ENCODE measurements around the gene JUND. TPM values are rescaled to one million over a fixed set of nuclear protein-coding genes. Genes with fewer than 3 reads are reported as not detected.
A peak's percentile ranks its signal among the peaks of the same experiment; 100 is the strongest.

The JUND gene
- total RNA-seq, 4 donors from 2014 or later = 193 to 394 (median 316) TPM

DNA sequence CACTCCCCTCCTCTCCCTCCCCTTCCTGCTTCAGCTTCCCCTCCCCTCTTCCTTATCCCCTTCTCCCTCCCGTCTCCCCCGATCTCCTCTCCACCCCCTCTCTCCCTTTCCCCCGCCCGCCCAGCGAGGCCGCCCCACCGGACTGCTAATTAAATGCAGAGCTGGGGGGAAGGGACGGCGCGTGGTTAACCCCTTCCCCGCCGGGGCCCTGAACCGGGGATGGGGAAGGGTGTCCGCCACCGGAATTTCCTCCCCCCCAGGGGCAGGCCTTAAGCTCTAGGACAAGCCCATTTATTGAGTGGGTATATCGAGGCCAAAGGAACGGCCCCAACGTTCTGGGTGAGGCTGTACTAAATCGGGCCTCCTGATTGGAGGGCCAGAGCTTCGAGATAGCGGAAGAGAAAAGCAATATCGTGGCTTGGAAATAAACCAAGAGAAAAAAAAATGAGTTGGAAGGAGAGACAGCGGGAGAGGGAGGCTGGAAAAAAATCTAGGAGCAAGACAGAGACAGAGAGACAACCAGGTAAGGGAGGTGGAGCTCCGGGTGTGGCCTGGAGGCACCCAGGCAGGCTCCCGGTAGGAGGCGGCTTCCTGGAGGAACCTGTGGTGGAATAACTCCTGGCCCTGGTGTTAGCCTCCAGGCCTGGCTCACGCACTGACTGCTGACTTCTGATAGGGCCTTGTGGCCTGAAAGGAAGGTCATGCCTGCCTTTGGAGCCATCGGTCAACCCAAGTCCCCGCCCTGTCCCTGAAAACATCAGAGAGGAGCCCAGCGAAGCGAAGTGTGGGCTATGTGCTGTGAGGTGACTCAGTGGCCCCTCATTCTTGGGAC is 11.6 kb upstream of the JUND start:
- TF ChIP-seq POLR2A (IDR thresholded peaks at IDR 0.05) = peak in 1 of 2 donors; percentile 6
- no peak for TF ChIP-seq CTCF (IDR thresholded peaks at IDR 0.05)
- Histone ChIP-seq H3K27ac (peak overlapping the region; percentile 95 to 99 (median 96)), H3K27me3 (no peaks in the 10 kb centered on the region), H3K36me3 (no peaks in the 10 kb centered on the region), H3K4me3 (replicated peaks in 1 of 3) (peak overlapping the region; percentile 37 to 63 (median 54)), H3K9me3 (no peaks in the 10 kb centered on the region), H3K4me1 (peaks cover 18 to 20% of the 10 kb centered on the region in 2 donors)
- intact Hi-C loops (cut with DNase I) = no loop called here
- 13 to 15% methylated on average over 25 to 29 of the region's 31 CpGs for WGBS, 2 donors
- peak; percentile 73 to 75 for DNase-seq

DNA sequence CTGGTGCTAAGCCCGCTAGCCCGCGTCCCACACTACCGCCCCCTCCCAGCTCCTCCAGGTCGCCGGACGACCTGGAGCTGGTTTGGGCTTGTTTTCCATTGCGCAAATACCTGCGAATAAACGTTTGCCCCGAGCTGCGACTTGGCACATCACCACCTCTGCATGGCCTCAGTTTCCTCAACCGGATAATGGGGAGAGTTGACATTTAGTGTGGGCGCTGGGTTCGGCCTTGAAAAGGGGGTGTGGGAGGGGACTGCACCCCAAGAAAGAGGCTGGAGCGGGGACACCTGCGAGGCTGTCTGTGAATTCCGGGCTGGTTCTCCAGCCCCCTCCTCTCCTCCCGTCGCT is 11.0 kb upstream of the JUND start:
- DNase-seq = no peak

DNA sequence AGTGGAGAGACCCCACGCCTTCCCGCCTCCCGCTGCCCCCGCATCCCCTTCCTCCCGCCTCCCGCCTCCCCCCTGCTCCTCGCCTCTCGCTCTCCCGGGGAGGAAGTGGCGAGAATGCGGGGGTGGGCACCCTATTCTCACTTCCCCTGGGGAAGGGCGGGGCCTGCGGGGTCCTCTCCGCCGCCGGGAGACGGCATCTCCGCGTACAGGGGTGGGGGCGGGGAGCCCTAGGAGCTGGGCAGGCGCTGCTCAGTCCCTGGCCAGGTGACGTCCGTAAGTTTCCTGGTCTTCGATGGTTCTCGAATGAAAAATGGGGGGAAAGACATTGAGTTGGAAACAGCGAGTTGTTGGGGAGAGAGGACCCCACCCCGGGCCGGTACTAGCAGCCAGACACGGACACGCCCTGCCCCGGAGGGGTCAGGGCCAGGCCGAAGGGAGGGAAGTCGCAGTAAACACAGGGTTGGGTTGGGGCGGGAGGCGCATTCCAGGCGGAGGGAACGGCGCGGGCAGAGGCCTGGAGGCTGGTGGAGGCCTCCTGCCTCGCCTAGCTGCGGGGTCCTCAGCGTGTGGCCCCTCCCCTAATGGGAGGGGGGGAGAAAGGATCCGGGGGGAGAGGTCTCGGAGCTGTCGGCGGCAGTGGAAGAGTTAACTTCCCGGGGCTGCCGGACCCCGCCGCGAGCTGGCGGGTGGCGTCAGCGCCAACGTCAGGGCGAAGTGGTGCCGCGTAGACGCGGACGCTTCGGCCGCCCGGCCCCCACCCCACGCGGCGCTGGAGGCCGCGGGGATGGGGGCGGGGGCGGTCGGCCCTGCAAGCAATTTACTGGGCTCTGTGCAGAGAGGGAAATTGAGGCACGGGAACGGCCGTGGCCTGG is 10.4 kb upstream of the JUND start:
- no peak for TF ChIP-seq CTCF (IDR thresholded peaks at IDR 0.05)
- peak; percentile 68 to 80 for TF ChIP-seq POLR2A (IDR thresholded peaks at IDR 0.05)
- WGBS, 2 donors = 1 to 2% methylated on average over 42 to 52 of the region's 75 CpGs
- Histone ChIP-seq H3K4me1 (peaks cover 18 to 20% of the 10 kb centered on the region in 2 donors), H3K36me3 (no peaks in the 10 kb centered on the region), H3K27me3 (no peaks in the 10 kb centered on the region), H3K4me3 (replicated peaks in 1 of 3) (peak overlapping the region; percentile 37 to 63 (median 54)), H3K9me3 (no peaks in the 10 kb centered on the region), H3K27ac (peak overlapping the region; percentile 95 to 99 (median 96))
- peak; percentile 90 to 93 for DNase-seq
- intact Hi-C loops (cut with DNase I) = no loop called here

More for the DNA sequence above, 11.0 kb upstream of the JUND start:
- intact Hi-C loops (cut with DNase I) = no loop called here
- TF ChIP-seq POLR2A (IDR thresholded peaks at IDR 0.05) (no peak), CTCF (IDR thresholded peaks at IDR 0.05) (peak in 1 of 6 experiments; percentile 18)
- 0 to 1% methylated on average over 16 to 20 of the region's 20 CpGs for WGBS, 2 donors
- Histone ChIP-seq H3K4me1 (peaks cover 18 to 20% of the 10 kb centered on the region in 2 donors), H3K9me3 (no peaks in the 10 kb centered on the region), H3K36me3 (no peaks in the 10 kb centered on the region), H3K4me3 (replicated peaks in 1 of 3) (peak overlapping the region; percentile 37 to 63 (median 54)), H3K27ac (peak overlapping the region; percentile 95 to 99 (median 96)), H3K27me3 (no peaks in the 10 kb centered on the region)

- H3K27ac ChIP-seq = peak overlapping the region; percentile 95 to 99 (median 96)
- intact Hi-C loops (cut with DNase I) = no loop called here
- peak overlapping the region in 1 of 3 donors; percentile 54 for H3K4me3 ChIP-seq (replicated peaks in 1 of 3)
- H3K36me3 ChIP-seq = no peaks in the 10 kb centered on the region
- DNase-seq = no peak
- no peaks in the 10 kb centered on the region for H3K27me3 ChIP-seq
- WGBS, 2 donors = 46 to 66% methylated on average over 13 to 17 of the region's 21 CpGs
- peaks cover 18 to 20% of the 10 kb centered on the region in 2 donors for H3K4me1 ChIP-seq
- no peak for TF ChIP-seq POLR2A (IDR thresholded peaks at IDR 0.05)
- TF ChIP-seq CTCF (IDR thresholded peaks at IDR 0.05) = no peak
- no peaks in the 10 kb centered on the region for H3K9me3 ChIP-seq
Observed at GRCh38 chr19:18291019-18291524, 9.7 kb upstream of the JUND start.
